Fibroblast of lung (primary cell): ENCODE data around the gene CENPP.

Experiments
- CTCF ChIP-seq, 2 donors: IDR thresholded peaks in 1 of 2; conservative IDR thresholded peaks in 1 of 2; 1 replicate in 1 of 2; 2 replicates in 1 of 2; pipeline ENCODE4 v1.5.1; 2011 to 2012; ENCODE audit warnings: low read length in 2 of 2, control low read depth in 1 of 2, inconsistent platforms in 1 of 2, low read depth in 1 of 2, mild to moderate bottlenecking in 1 of 2
- EZH2 ChIP-seq: IDR thresholded peaks from 2 replicates; pipeline ENCODE4 v1.5.1; 2012; ENCODE audit warnings: low read length, control low read depth, mild to moderate bottlenecking; ENCODE audit errors: missing control alignments

GRCh38 chr9:92385477-92385876 lies 59.7 kb downstream of the CENPP start:
- TF ChIP-seq CTCF (conservative IDR thresholded peaks at IDR 0.05 in 1 of 2, IDR thresholded peaks at IDR 0.05 in 1 of 2; ENCODE audit: low read depth in 1 of 2, low read length in 2 of 2): no peak
- no peak for TF ChIP-seq EZH2
